Measurements from ENCODE around the gene FAM81B.

DNA sequence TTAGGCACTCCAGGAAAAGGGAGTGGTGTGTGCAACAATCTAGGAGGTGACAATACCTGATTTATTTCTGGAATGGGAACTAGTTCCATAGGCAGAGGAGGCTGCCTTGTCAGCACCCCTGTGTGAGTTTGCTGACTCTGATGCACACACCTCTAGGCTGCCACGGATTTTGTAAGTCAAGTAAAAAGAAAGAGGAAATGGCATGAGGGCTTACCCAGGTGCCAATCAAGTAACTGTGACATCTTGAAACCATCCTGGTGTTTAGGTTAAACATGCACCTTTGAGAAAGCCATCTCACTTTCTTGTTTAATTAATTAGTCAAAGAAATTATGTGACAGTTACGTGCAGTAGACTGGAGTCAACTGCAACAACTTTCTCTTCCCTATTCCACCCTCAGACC, 32.3 kb upstream of the FAM81B start:
- TF ChIP-seq, protein P1, sequence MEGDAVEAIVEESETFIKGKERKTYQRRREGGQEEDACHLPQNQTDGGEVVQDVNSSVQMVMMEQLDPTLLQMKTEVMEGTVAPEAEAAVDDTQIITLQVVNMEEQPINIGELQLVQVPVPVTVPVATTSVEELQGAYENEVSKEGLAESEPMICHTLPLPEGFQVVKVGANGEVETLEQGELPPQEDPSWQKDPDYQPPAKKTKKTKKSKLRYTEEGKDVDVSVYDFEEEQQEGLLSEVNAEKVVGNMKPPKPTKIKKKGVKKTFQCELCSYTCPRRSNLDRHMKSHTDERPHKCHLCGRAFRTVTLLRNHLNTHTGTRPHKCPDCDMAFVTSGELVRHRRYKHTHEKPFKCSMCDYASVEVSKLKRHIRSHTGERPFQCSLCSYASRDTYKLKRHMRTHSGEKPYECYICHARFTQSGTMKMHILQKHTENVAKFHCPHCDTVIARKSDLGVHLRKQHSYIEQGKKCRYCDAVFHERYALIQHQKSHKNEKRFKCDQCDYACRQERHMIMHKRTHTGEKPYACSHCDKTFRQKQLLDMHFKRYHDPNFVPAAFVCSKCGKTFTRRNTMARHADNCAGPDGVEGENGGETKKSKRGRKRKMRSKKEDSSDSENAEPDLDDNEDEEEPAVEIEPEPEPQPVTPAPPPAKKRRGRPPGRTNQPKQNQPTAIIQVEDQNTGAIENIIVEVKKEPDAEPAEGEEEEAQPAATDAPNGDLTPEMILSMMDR (IDR thresholded peaks at IDR 0.05) = no peak
- no peak for TF ChIP-seq POLR2A (IDR thresholded peaks at IDR 0.05)
